Measurements from ENCODE around the gene PABPN1L. TPM values are rescaled to one million over a fixed set of nuclear protein-coding genes. Genes with fewer than 3 reads are reported as not detected.
"Not testable (repeated sequence)": the region's sequence is repeated elsewhere in the genome, so short reads cannot be mapped to it uniquely, and the experiment has no call there.

Gene PABPN1L
- total RNA-seq, 1 experiment from 2014 or later, result not detected

DNA sequence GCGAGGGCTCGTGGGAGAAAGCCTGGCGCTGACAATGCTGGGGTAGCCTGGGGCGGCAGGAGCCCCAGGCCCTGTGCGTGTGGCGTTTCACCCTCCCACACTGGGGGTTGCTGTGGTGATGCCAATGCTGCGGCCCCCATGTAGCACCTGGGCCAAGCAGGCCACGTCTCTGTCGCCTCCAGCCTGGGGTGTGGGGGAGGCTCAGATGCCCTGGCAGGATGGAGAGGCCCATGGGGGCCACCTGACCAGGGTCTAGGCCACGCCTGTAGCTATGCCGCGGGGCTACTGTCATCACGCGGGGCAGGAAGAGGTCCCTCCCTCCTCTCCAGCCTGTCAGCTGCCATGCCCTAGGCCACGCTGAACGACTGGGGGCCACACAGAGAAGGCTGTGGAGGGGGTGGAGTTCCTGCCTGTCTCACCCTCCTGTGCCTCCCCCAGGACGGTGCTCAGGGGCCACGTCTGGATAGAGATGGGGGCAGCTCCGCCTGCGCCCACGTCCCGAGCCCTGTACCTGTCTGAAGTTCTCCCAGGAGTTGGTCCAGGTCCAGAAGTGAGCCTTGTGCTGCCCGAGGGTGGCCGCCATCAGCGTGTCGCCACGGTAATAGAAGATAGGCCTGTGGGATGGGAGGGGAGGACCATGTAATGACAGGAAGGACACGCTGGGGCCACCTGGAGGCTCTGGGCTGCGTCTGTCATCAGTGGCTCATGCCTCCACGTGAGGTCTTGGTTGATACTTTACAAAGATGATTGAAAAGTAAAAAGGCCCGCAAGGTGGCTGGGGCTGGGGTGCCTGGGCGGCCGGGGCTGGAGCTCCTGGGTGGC, 42.0 kb downstream of the PABPN1L start:
- DNase-seq (ENCODE audit: low read depth), result no peak
- in situ Hi-C loops (cut with HindIII; ENCODE audit: low pct_unique_long_range_greater_than_20kb, low sequenced_read_pairs), result no loop called here

DNA sequence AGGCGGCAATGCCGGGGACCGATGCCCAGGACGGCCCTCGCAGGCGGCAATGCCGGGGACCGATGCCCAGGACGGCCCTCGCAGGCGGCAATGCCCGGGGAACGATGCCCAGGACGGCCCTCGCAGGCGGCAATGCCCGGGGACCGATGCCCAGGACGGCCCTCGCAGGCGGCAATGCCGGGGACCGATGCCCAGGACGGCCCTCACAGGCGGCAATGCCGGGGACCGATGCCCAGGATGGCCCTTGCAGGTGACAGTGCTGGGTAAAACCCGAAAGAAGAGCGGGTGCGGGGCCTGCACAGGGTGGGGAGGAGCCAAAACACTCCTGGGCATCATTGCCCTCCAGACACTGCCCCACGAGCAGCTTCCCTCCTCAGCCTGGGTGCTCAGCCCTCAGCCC, 42.8 kb downstream of the PABPN1L start:
- DNase-seq (ENCODE audit: low read depth); in situ Hi-C loops (cut with HindIII; ENCODE audit: low pct_unique_long_range_greater_than_20kb, low sequenced_read_pairs): not testable (repeated sequence)

DNA sequence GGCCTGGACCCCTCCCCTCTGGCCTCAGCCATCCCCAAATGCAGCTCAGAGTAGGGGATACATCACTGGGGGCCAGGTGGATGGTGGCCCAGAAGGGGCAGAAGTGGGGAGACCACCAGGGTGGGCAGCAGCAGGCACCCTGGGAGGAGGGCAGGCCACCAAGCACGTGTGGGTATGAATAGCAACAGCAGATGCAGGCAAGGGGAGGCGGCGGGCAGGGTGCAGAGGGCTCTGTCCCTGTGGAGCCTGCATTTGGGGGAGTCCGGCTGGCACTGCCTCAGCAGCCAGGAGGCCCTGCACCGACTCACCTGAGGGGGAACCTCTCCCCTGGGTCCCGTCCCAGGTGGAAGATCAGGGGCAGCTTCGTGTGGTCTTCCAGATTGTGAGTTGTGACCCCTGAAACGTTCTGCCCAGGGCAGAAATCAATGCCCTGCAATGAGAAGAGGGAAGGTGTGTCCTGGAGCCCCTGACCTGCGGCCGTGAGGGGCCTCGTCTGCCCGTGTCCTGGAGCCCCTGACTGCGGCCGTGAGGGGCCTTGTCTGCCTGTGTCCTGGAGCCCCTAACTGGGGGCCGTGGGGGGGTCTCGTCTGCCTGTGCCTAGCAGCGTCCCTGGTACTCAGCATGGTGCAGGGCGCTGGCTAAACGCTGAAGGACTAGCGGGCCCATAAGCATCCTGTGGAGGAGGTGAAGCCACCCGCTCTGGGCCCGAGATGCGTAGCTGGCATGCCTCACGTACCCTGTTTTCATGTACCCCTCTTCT, 44.0 kb downstream of the PABPN1L start:
- in situ Hi-C loops (cut with HindIII; ENCODE audit: low pct_unique_long_range_greater_than_20kb, low sequenced_read_pairs), result no loop called here
- no peak for DNase-seq (ENCODE audit: low read depth)

DNA sequence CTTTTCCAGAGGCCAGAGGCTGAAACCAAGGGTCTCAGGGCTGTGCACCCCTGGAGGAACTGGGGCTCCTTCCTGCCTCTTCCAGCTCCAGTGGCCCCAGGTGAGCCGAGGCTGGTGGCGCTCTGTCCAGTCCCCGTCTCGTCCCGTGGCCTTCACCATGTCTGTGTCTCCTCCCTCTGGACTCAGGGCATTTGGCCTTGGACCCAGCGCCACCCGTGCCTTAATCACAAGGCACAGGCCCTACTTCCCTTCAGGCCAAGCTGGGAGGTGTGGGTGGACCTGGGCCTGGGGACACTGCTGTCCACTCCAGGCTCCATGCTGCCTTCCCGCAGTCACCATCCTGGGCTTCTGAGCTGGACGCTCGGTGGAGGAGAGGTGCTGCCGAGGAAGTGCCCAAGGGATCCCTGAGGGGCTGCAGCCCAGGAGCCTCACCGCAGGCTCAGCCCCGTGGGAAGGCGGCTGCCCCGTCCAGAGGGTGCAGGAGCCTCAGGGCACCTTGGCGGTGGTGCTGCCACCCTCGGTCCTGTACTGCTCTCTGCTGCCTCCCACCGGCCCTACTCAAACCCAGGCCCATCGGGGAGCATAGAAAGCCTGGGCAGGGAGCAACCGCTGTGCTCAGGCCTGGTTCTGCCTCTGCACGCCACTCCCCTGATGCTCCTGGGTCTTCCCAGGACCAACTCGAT, 45.2 kb downstream of the PABPN1L start:
- DNase-seq (ENCODE audit: low read depth), result no peak
- in situ Hi-C loops (cut with HindIII; ENCODE audit: low pct_unique_long_range_greater_than_20kb, low sequenced_read_pairs), result no loop called here

DNA sequence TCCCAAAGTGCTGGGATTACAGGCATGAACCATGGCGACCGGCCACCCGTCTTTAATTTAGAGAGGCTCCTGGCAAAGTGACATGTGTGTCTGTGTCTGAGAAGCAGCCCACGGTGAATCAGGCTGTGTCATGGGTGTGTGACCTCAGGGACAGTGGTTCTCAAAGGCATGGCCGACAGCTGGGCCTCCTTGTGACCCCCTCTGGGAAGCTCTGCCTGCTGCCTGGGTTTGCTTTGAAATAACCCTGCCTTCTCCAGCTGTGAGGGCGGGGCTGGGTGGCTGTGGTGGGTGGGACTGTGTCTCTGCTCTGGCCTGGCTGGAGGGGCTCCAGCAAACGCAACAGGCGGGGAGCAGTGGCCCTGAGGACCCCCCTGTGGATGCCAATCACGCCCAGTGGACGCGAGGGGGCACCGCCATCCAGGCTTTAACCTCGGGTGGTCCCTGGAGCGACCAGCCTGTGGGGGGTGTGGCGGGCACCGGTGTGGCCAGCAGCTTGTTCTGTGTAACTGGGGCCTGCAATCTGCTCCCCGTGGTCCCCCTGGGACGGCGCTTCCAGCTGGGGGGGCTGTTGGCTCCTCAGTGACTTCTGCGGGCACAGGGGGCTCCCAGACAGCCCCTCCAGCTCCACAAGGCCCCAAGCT, 46.0 kb downstream of the PABPN1L start:
- no peak for DNase-seq (ENCODE audit: low read depth)
- in situ Hi-C loops (cut with HindIII; ENCODE audit: low pct_unique_long_range_greater_than_20kb, low sequenced_read_pairs), result no loop called here

DNA sequence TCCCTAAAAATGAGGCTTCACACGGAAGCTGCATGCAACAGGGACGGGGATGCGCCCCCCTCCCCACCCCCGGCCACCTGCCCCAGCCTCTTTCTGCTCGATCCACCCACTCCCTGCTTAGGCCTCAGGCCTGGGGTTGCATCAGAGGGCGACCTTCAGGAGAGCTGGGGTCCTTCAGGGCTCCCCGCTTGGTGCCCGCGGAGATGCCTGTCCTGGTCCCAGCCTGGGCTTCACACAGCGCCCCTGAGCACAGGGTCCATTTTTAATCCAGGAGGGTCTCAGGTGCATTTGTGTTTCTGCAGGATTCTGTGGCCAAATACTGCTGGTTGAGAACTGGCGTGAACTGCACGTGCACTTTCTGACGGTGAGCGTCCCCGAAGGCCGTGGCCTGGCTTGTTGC, 47.3 kb downstream of the PABPN1L start:
- in situ Hi-C loops (cut with HindIII; ENCODE audit: low pct_unique_long_range_greater_than_20kb, low sequenced_read_pairs), result no loop called here
- no peak for DNase-seq (ENCODE audit: low read depth)

DNA sequence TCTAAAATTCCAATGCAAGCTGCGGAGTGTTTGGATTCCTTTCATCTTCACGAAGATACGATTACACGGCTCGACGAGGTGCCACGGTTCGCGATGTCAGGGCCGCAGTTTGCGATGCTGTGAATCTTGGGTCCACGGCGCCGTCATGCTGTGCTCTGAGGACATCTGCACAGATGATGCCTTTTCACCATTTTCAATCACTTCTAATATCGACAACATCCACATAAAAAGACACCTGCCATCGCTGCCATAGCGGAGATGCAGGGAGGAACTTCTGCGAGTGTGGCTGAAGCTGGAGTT, 47.9 kb downstream of the PABPN1L start:
- in situ Hi-C loops (cut with HindIII; ENCODE audit: low pct_unique_long_range_greater_than_20kb, low sequenced_read_pairs), result no loop called here
- DNase-seq (ENCODE audit: low read depth), result no peak

DNA sequence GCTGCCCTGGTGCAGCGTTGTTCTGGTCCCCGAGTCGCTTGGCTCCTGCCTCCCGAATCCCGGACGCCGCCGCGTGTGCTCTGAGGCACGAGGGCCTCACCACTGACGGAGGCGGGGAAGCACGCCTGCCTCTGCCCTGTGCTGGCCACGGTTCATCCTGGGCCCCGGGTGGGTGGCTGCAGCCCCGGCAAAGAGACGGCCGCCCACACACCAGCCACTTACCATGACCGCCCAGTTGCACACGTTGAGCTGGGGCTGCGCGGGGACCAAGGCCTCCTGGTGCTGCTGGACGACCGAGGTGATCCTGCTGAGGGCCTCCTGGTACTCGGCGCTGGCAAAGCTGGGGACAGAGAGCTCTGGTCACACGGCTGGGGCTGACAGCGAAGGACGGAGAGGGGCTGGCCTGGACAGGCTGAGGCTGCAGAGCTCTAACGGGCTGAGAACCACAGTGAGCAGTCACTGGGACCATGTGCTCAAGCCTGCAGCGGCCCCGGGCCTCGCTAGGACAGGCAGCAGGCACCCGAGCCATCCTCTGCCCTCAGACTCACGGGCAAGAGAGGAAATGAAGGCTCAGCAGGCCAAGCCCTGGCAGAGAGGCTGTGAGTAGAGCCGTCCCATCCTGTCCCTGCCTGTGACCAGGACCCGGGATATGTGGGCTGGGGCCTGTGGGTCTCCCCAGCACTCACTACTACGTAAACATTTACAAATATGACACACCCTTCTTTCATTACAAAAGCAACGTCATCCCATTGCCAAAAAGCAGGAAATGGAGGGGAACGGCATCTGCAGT, 48.5 kb downstream of the PABPN1L start:
- DNase-seq (ENCODE audit: low read depth), result no peak
- in situ Hi-C loops (cut with HindIII; ENCODE audit: low pct_unique_long_range_greater_than_20kb, low sequenced_read_pairs), result no loop called here

DNA sequence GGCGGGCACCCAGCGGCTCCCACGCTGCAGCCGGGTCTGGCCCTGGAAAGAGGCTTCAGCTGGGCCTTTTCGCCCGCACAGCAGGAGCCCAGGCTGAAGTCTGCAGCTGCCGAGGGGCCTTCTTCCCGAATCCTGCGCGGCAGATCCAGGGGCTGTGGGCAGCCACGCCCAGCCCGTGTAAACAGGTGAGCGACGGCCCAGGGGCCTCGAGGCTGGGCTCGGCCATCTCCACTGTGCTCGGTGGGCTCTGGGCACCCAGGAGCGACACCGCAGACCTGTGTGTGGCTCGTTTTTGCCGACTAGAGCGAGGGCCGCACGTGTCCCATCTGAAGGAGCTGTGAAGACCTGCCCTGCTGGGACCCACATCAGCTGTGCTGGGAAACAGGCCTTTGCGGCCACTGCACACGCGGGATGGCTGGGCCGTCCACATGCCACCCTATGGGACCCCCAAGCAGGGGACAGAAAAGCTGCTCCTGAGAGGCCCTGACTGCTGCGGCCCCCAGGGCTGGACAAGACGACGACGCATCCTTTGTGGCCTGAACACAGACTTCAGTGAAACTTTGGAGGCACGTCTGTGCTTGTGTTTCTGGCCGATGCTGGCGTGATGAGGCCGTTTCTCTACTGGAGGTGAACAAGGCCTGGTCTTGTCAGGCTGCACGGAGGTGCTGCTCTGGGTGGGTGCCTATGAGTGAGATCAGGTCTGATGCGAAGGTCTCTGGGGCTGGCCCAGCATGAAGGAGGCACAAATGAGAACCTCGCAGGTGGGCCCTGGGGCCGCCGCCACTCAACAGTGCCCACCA, 49.5 kb downstream of the PABPN1L start:
- no peak for DNase-seq (ENCODE audit: low read depth)
- in situ Hi-C loops (cut with HindIII; ENCODE audit: low pct_unique_long_range_greater_than_20kb, low sequenced_read_pairs), result no loop called here

DNA sequence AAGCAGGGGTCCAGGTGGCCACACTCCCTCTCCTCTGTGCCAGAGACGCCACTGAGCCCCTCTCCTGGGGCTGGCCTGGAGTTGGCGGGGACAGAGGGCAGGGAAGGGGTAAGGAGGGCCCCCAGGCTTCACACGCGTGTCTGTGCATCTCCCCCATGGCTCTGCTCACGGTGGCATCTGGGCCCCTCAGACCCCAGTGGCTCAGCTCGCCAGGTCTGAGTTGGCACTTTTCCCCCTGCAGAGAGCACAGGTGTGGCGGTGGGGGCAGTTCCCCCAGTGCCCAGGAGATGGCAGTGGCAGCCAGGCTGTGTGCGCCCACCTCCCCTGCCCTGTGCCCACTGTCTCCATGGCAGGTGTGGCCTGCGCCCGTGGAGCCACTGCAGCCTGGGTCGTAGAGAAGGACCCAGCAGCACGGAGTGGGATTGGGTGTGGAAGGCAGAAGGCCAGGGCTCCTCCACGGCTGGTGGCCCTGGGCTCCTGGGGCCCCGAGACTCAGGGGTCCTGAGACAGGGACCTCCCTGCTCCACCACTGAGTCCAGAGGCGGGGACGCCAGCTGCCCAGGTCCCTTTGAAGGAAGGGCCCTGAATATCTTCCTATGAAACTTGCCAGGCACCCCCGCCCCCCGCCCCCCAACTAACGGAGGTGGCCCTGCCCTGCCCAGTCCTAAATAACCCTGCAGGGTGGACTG, 50.4 kb downstream of the PABPN1L start:
- DNase-seq (ENCODE audit: low read depth), result no peak
- in situ Hi-C loops (cut with HindIII; ENCODE audit: low pct_unique_long_range_greater_than_20kb, low sequenced_read_pairs), result no loop called here

DNA sequence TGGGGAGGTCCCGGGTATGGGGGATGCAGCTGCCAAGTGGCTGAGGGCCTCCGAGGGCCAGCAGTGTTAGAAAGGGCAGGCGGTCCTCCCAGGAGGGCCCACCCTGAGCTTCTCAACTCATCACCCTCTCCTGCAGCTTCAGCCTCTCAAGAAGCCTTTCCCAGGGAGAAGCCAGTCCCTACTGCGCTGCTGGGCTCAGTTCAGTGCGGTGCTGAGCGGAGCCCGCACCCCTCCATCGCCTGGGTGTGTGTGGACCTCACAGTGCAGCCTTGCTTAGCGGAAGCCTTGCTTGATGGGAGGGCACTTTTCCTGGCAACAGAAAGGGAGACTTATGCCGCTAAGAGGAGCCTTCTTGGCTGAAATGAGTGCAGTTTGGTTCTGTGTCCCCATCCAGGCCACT, 51.2 kb downstream of the PABPN1L start:
- in situ Hi-C loops (cut with HindIII; ENCODE audit: low pct_unique_long_range_greater_than_20kb, low sequenced_read_pairs), result no loop called here
- DNase-seq (ENCODE audit: low read depth), result no peak

DNA sequence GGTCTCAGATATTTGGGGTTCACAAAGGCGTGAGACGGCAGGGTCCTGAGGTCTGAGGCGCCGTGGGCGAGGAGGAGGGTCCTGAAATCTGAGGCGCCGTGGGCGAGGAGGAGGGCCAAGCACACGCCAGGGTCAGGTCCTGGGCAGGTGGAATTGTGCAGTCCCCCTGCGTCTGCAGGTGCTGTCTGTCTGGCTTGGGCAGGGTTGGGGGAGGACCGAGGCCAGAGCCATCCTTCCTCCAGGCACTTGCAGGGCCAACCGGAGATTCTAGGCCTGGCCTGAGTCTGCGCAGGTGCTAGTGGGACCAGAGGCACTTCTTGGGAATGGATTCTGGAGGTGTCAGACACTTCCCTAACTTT, 52.3 kb downstream of the PABPN1L start:
- DNase-seq (ENCODE audit: low read depth), result no peak
- in situ Hi-C loops (cut with HindIII; ENCODE audit: low pct_unique_long_range_greater_than_20kb, low sequenced_read_pairs), result no loop called here

Other genes starting within 250 kb of the PABPN1L start
- gene IL17C, start 228.1 kb downstream of the PABPN1L start, total RNA-seq (2014; rRNA removed; shearing (Covaris generic); ENCODE audit: low replicate concordance), result not detected in 2 replicates
- 520 and 591 TPM in 2 replicates for gene CYBA, start 215.6 kb downstream of the PABPN1L start, total RNA-seq (2014; rRNA removed; shearing (Covaris generic); ENCODE audit: low replicate concordance)
- gene MVD, start 203.6 kb downstream of the PABPN1L start, total RNA-seq (2014; rRNA removed; shearing (Covaris generic); ENCODE audit: low replicate concordance), result 63.3 and 63.6 TPM in 2 replicates
- gene SNAI3, start 180.2 kb downstream of the PABPN1L start, total RNA-seq (2014; rRNA removed; shearing (Covaris generic); ENCODE audit: low replicate concordance), result 0.88 TPM in 1 of 2 replicates, not detected in the other
- gene RNF166, start 160.3 kb downstream of the PABPN1L start, total RNA-seq (2014; rRNA removed; shearing (Covaris generic); ENCODE audit: low replicate concordance), result 24.4 and 27.5 TPM in 2 replicates
- gene CTU2, start 160.2 kb downstream of the PABPN1L start, total RNA-seq (2014; rRNA removed; shearing (Covaris generic); ENCODE audit: low replicate concordance), result 26.9 and 36.2 TPM in 2 replicates
- gene PIEZO1, start 81.4 kb downstream of the PABPN1L start, total RNA-seq (2014; rRNA removed; shearing (Covaris generic); ENCODE audit: low replicate concordance), result 81.1 and 82.0 TPM in 2 replicates
- gene CDT1, start 62.9 kb downstream of the PABPN1L start, total RNA-seq (2014; rRNA removed; shearing (Covaris generic); ENCODE audit: low replicate concordance), result 23.1 and 24.6 TPM in 2 replicates
- gene APRT, start 54.7 kb downstream of the PABPN1L start, total RNA-seq (2014; rRNA removed; shearing (Covaris generic); ENCODE audit: low replicate concordance), result 262 and 321 TPM in 2 replicates
- gene GALNS, start 9.7 kb downstream of the PABPN1L start, total RNA-seq (2014; rRNA removed; shearing (Covaris generic); ENCODE audit: low replicate concordance), result 20.8 and 20.9 TPM in 2 replicates
- gene TRAPPC2L, start 9.5 kb downstream of the PABPN1L start, total RNA-seq (2014; rRNA removed; shearing (Covaris generic); ENCODE audit: low replicate concordance), result 40.9 and 48.8 TPM in 2 replicates
- 0.27 TPM in 1 of 2 replicates, not detected in the other for gene CBFA2T3, start 110.5 kb upstream of the PABPN1L start, total RNA-seq (2014; rRNA removed; shearing (Covaris generic); ENCODE audit: low replicate concordance)
- gene ACSF3, start 227.2 kb upstream of the PABPN1L start, total RNA-seq (2014; rRNA removed; shearing (Covaris generic); ENCODE audit: low replicate concordance), result 36.5 and 45.4 TPM in 2 replicates

Measured in Caki2 (cell line).